Stimulated activated CD4-positive, alpha-beta T cell treated with anti-CD3 and anti-CD28 coated beads, TNF-alpha, amount 100 ng/mL, for 4 hours (primary cell): ENCODE data around the gene WWOX.

ENCODE experiments used
- DNase-seq, 3 experiments: peaks; one replicate each; pipeline ENCODE4 v3.0.0-alpha.2; 2020; ENCODE audit warnings: low read depth in 3 of 3

The WWOX gene

DNA sequence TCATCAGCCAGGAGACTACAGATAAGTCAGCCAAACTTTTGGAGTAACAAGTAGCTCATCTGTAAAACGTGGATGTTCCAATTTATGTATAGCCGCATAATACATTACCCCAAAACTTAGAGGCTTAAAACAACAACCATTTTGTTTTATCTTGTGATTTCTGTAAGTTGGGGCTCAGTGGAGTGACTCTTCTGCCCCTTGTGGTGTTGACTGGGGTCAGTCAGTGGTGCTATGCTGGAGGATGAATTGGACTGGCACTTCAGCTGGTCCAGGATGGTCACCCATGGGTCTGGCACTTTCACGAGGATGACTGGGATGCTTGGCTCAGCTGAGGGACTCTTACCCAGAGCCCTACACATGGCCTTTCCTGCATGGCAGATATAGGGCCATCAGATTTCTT lies 172.5 kb downstream of the WWOX start:
- DNase-seq: no peak

DNA sequence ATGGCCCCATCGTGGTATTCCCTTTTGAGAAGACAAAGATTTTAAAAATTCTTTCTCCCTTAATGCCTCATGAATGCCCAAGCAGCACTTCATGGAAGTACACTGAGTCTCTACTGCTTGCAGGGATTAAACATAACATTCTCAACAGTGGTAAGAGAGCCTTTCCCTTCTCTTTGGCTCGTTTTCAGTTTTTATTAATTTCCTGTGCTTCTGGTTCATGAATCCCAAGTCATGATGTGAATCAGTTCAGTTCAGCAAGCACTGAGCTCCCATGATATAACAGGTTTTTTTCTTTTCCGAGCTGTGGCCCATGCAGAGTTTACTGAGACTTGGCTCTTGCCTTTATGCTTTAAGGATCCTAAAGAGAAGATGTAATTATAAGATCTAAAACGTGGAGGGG lies 175.3 kb downstream of the WWOX start:
- no peak for DNase-seq

DNA sequence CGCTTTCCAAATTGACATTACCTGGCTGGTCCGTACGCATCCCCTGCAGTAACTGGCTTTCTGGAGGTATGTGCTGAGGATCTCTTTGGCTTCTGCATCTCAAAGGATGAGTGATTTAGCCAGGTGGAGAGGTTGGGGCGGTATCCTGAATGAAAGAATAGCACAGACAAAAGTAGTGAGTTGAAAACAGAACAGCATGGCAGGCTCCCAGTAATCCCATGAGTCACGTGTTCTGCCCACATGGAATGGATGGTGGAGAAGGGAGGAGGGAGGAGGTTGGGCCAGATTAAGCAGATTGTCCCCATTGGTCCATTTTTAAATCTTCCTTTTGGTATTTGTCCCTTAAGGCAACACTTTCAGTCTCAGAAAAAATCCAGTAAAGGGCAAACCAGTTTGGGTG lies 176.0 kb downstream of the WWOX start:
- no peak for DNase-seq

DNA sequence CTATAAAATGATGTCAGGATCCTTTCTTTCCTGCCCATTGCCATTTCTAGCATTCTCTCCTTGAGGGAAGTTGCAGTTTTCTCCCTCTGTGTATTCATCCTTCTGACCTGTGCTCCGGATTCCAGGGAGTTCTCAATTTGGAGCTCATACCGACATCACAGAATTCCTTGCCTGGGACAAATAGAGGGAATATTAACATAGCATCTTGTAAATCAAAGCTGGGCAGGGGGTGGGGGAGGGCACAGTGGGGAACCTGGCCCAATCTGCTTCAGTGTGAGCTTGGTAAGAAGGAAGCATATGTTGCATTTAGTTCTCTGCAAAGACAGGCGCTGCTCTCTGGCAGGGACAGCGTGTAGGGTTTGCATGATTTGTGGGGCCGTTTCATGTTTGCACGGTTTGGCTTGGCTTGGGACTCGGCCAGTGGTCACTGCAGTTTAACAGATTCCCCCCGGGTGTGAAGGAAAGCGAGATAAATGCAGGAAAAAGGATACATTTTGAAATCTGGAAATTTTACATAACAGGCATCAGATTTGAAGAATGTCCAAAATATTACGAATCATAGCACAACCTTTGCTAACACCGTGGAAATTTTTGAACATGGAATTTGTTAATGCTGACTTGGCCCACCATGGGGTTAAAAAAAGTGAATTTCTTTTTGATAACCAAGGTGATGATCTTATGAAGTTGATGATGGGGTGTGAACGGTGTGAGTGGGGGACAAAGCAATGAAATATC lies 178.0 kb downstream of the WWOX start:
- no peak for DNase-seq

DNA sequence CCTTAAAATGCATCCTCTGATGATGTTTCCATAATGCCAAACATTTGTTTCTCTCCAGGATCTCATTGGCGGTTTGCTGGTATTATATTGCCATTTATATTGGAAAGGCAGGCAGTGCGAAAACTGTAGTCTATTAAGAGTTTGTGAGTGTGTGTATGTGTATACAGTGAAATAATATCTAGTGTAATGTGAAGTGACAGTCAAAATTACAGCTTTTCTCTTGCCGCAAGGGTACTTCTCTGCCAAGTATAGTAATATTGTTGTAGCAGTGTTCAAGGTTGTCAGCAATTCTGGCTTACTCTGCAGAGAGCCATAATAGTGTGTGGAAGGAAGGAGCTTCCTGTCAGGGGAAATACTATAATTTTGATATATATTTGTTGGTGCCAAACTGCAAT lies 178.6 kb downstream of the WWOX start:
- no peak for DNase-seq

DNA sequence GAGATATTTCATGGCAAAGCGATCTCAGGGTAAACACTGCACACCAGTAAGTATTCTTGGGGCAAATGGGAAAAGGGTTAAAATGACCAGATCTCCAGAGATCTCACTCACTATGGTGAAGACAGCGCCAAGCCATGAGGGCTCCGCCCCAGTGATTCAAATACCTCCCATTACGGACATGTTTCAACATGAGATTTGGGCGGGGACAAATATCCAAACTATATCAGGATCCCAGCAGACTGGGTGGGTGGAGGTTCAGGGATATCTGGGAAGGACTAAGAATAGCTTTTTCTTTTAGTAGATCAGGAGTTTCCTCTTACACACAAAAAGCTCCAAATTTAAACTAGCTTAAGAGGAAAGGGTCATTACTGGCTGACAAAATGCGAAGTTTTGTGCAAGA lies 181.7 kb downstream of the WWOX start:
- no peak for DNase-seq

DNA sequence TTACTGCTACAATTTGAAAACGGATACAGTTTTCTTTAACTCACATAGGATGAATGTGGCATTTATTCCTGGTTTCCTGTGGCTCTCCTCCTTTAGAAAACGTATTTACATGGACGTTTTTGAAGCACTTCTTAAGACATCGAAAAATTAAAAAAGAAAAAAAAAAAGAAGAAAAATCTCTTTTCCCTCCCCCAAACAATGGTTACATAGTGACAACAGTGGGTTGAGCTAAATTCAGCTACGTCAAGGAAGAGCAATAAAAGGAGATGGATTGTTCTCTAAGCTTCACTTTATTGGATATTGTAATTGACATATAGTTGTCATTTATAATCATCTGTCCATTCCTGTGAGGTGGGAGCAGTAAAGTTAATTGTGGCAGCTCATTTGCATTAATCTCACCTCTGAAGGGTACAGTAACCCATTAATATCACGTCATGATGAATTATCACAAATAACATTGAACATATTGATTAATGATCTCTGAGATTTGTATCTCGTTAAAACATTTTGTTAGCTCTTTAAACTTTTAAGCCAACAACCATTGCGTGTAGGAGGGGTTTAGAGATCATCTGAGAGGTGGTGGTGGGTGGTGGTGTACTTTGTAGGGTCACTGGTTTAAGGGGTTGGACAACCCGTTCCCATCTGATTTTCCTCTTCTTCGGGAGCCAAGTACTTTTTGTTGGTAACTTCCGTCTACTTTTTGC lies 184.2 kb downstream of the WWOX start:
- DNase-seq: no peak

DNA sequence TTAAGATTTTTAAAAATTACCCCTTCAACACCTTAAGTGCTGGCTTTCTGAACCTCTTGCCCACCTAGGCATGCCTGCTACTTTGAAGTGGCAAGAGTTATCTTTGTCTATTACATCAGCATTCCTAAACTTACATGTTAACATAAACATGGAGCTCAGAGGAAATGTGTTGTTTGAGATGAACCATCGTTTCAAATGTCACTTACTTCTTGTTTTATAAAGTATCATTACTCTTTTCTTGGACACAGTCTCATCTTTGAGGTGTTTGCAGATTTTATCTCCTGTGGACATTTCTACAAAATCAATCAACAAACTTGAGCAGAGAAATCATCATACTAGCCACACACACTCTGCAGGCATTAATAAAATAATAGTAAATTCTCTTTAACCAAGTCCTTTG lies 184.9 kb downstream of the WWOX start:
- DNase-seq: no peak

DNA sequence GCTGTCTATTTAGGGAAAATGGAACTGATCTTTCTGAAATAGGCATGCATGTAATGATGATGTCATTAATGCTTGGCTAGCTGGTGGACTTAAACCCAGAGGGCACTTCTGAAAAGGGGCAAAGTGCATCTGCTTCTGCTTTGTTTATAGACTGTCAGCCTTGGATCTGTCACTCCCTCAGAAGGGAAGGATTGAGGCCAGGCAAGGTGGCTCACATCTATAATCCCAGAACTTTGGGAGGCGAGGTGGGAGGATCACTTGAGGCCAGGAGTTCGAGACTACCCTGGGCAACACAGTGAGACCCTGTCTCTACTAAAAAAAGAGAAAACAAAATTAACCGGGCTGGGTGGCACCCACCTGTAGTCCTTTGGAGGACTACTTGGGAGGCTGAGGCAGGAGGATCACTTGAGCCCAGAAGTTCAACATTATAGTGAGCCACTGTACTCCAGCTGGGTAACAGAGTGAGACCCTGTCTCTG lies 185.5 kb downstream of the WWOX start:
- DNase-seq: no peak

DNA sequence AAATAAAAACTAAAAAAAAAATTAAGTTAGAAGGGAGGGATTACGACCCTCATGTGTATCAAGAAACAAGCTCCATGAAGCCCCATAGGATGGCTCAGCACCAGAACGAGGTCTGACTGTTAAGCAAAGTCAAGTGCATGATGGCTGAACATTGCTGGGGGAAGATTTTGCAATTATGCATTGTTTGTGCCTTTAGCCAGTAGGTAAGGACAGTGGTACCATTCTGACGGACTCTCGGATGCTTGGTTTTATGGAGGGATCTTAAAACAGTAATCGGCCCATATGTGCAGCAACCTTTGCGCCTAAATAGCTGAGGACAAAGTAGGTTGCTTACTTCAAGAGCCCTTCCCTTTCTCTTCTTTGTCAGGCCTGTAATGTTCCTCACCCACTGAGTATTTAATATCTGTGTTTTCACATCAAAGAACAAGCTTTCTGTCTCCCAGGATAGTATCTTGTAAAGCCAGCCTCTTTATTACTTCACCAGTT lies 186.0 kb downstream of the WWOX start:
- no peak for DNase-seq

DNA sequence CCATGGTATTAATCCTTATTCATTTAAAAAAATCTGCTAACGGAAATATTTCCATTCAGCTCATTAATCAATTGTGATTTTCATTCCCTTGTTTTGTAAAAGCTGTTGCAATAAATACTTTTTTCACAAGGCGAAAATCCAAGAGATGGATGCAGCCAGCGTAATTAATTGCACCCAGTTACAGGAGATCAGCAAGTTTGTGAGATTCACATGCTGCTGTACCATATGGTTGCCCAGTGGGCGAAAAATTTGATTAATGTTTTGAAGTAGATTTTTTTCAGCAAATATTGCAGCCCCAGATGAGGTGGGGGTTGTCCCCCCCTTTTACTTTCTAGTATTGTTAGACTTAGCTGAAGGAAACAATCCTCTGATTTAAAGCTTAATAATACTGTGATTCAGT lies 186.6 kb downstream of the WWOX start:
- no peak for DNase-seq

DNA sequence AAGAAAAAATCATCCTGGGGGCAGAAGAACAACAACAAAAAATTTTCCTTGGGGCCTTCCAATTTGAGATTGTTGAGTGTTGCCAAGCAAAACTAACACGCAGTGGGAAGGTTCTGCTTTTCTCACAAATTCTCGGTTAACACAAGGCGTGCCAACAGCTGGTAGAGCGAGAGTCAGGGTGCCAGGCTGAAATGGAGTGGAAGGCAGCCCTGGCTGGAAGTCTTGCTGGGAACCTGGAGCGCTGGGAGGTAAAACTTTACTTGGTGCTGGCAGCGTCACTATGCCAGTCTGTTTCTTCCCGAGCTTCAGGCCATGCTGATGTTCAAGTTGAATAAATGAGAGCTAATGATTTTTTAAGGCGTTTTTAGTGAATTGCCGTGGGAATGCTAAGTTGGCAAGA lies 189.4 kb downstream of the WWOX start:
- DNase-seq: no peak

DNA sequence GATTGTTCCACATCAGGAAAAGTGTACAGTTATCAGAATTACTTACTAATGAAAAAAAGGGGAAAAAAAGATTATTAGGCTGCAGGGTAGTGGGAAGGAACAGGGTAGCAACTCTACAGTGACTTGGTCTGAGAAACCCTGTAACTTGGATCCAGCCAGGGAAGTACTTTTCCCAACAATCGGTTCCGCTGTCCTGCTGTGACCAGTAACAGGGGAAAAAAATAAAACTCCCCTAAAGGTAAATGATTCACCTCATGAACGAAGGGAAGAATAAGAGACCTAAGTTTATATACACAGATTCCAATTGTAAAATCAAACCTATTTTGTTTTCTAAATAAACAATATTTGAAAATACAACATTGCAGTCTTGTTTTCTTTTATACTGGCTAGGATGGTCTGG lies 189.9 kb downstream of the WWOX start:
- no peak for DNase-seq

DNA sequence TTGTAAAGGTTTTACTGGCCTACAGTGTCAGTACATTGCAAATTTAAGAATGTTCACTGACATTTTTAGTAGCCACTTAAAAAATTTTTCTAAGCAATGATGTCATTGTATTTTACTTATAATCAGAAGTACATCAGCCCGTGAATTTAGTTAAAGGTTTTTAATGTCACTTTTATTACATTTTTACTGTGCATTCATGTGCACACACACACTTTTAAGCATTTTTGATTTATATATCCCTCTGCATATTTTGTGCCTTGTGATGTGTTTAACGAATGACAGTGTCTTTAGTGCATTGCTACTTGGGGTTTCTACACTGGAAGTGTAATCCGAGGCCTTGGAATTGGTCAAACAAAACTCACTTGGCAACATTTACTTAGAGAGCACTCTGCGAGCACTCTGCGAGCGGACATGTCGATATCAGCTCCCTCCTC lies 190.4 kb downstream of the WWOX start:
- no peak for DNase-seq

DNA sequence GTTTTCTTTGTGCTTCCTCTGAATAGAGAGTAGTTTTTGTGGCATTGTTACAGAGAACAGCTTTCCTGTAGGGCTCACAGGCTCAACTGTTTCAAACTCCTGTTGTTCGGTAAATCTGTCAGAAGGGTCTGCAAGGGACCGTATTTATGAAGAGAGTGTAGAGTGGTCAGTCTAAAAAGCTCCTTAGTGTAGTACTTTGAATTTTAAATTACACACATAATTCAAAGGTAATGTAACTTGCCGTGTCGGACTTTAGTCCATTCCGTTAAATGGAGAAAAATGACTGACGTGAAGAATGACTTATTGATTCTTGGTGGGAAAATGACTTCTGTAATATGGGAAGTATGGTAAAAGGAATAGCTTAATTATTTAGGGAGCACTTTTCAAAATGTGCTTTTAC lies 190.9 kb downstream of the WWOX start:
- DNase-seq: no peak

DNA sequence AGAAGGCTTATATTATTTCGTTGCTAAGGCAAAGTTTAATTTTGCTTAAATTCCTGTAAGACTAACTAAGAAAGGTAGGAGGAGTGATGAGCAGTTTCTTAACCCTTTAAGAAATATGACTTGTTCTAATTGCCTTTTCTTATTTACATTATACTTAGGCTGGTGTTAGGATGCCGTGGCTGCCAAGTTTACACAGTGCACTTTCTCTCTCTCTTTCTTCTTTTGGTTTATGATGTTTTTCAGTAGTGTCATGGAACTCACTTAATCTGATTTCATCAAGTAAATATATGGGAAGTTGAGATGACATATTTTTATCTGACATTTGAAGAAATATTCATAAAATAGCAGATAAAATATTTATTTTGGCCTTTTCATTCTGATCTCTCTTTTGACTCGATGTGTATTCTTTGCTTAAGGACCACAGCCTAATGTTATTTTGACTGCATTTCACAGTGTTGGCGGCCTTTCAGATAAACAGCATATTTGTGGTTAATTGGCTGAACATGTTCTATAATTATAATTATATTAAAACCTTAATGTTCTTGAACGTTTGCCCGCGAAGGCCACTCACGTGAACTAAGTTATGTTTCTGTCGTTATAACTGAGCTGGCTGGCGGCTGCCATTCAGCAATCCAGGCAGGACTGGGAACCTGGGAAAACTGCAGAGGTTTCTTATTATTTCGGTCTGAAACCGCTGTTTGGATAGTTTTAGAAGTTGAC lies 191.6 kb downstream of the WWOX start:
- no peak for DNase-seq

DNA sequence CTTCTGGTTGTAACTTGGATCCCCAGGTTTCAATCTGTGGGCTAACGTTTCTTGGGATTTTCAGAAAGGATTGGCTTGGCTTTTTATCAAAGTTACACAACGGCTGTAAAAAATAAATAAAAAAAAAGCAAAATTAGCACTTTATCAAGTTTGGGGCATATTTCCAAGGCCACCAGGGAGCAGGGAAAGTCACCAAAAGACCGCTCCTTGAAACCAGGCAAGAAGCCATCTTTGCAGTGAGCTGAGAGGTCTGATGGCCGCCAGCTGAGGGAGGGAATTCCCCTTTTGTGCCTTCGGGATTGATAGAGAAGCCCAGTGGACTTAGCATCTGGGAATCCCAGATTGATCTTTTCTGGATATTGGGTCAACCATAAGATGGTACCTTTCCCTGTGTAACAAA lies 192.2 kb downstream of the WWOX start:
- no peak for DNase-seq

DNA sequence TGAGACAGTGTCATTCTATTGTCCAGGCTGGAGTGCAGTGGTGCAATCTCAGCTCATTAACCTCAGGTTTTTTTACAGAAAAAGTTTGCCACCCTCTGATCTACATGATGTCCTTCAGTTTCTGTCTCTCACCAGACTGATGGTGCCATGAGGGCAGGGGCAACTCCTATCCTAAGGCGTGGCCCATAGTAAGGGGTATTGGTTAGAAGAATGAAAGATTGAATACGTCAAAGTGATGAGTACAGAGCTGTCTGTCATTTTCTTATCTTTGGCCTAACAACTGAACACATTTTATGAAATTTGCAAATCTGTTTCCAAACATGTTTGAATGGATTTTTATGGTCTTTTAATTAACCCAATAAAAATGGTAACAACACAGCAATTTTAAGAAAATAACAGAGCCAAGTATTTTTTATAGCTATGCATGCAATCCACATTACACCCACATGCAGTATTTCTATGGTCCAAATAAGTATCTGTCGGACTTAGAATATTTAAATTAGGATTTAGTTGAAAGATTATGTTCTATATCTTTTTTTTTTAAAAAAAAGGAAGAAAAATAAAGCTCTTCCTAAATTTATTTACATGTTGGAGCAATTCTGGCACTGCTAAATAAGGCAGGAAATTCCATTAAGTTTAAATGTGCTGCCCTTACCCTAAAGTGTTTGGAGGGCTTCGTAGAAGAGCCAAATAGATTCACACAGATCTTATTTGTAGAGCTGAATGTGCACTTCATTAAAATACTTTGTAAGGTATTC lies 192.8 kb downstream of the WWOX start:
- DNase-seq: no peak

DNA sequence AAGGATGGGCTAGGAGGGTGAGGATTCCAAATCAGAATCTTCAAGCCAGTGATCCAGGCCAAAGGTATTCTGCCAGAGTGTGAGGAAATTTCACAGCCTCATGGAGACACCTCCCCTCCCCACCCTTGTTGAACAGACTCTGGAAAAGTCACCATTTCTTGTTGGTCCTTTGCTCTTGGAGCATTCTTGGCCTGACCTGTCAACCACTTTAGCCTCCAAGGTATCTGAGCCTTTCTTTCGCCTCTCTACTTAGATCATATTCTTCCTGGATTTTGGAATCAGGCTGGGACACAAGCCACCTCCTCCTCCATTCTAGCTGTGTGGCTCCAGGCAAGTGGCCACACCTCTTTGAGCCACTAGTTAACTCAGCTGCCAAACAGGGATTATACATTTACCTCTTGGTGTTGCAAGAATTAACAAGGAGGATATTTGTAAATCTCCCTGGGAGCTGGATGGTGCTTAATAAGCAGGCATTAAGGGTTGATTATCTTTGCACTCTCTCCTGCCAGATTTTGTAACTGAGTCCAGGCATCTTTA lies 193.5 kb downstream of the WWOX start:
- DNase-seq: no peak

DNA sequence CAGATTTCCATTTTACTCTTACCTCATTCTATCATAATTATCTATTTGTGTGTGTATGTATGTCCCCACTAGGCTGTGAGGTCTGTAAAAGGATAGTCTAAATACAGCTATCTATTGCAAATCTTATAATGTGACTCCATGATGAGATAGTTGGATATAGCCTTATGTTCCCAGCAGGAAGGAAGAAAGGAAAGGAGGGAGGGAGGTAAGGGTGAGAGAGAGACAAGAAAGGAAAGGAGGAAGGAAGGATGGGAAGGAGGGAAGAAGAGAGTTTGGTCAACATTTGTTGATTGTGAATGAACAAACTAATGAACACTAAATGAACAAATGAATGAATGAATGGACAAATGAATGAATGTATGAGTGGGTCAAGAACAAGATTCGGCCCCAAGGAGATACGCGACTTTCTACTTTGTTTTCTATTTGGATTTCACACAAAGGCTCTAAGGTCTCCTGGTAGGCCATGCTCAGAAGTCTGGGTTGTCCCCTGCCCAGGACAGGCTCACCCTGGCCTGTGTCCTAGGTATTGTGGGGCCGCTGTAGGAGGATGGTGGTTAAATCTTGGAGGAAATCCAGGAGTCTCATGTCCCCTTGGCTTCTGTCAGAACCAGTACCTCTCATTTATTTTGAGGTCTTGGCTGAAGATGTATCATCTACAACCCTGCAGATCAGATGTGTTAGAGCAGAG lies 195.2 kb downstream of the WWOX start:
- no peak for DNase-seq

DNA sequence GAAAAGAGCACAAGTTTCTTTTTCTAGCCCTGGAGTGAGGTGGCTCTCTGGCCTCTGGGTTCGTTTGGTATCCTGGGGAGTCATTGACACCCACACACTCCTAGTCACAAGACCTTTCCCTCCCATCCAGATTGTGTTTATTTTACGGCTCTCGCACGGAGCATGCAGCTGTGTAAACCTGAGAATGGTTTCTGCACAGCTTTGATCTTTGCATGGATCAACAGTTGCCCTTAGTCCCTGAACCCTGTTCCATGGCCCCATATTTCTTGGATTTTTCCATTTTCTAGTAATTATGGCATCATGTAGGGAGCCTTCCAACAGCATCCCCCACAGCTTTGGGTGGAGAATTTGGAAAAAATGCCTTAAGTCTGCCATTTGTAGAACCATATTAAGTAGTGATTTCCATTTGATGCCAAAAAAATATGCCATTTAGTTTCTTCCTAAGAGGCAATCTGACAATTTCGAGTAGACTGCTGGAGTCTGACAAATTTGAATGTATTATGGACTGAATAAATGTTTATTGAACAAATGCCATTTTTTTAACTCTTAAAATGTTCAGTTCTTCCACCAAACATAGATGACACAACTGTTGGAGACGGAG lies 197.7 kb downstream of the WWOX start:
- no peak for DNase-seq
